OCI-M1 (cell line): ENCODE results near the gene CAB39.
"Not testable (repeated sequence)": the region's sequence is repeated elsewhere in the genome, so short reads cannot be mapped to it uniquely, and the experiment has no call there.

ENCODE experiments used
- DNase-seq: peaks from one replicate; lab custom pipeline; 2025; lab: John Stamatoyannopoulos, UW

Gene CAB39

DNA sequence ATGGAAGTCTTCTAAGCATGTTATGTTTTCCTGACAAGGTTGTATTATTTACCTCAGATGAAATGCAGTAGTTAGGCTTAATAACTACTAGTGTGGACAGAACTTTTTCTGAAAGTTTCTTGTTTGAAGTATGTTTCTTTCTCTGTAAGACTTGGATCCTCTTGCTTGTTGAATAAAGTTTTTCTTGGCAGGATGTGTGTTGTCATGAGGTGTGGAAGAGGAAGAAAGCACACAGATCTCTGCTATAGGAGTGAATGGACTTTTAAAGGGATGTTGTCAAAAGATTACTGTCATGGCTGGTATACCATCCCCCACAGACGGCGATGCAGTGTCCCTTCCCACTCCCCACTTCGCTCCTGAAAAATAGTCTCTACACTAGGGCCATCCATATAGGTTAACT, 2.6 kb downstream of the CAB39 start:
- DNase-seq: peak; percentile 50

DNA sequence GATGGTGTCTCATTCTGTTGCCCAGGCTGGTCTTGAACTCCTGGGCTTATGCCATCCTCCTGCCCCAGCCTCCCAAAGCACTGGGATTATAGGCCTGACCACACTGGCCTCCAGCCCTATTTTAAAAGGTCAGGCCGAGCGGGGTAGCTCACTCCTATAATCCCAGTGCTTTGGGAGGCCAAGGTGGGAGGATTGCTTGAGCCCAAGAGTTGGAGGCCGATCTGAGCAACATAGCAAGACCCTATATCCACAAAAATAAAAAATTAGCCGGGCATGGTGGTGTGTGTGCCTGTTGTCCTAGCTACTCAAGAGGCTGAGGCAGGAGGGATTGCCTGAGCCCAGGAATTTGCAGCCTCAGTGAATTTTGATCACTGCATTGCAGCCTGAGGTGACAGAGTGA, 3.9 kb downstream of the CAB39 start:
- DNase-seq: no peak

GRCh38 chr2:230717600-230717999, 5.0 kb downstream of the CAB39 start:
- DNase-seq: no peak

DNA sequence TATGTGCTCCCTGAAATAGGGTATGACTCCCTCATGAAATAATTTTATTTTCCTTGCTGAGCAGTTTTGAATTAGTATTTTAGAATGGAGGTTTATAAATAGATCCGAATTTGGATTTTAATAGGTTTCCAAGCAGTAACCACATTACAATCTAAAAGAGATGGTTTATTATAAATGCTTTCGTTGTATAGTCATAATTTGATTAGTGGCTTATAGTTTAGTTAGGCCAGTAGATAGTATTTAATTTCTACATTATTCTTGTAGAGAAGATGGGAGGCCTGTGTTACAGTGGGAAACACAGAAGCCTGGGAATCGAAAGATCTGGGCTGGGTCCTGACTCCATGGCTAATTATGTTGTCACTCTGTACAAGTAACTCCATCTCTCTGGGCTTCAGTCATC, 6.7 kb downstream of the CAB39 start:
- no peak for DNase-seq

- no peak for DNase-seq
Observed at GRCh38 chr2:230721712-230722111, 9.1 kb downstream of the CAB39 start.

DNA sequence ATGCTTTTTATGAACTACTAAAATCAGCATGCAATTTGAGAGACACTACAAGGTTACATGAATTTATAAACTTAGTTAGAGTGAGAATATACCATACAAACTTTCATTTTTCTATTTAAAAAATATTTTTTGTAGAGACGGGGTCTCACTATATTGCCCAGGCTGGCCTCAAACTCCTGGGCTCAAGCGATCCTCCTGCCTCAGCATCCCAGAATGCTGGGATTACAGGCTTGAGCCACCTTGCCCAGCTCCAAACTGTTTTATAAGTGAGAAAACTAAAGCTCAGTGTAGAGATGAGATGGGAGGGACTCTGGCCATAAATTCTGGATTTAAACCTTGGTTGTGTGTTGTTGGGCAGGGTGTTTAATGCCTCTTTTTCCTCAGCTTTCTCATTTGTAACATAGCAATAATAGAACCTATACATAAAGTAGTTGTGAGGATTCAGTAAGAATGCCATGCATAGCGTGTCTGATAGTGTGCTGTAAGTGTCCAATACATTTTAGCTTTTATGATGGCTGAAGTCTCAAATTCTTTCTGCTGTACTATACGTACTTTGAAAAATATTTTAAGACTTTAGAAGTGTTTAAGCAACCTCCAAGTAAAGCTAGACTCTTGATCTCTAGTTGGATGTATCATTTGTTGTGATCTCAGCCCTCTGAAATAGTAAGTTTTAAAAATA, 9.7 kb downstream of the CAB39 start:
- no peak for DNase-seq

DNA sequence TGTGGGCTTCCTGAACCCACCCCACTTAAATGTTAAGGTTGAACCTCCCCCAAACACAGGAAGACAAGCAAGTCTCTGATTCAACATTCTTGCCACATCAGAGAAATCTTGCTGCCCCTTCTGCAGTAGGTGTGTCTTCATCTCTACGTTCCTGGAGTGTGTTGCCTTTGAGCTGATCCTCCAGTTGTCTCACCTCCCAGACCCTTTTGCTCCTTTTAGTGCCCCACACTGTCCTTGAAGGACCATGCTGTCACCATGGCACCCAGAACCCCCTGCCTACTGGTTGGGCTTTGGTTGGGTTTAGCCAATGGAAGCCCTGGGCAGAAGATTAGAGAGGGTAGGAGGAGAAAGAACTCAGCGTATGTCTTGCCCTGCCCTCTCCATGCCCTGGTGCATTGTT, 10.7 kb downstream of the CAB39 start:
- no peak for DNase-seq

DNA sequence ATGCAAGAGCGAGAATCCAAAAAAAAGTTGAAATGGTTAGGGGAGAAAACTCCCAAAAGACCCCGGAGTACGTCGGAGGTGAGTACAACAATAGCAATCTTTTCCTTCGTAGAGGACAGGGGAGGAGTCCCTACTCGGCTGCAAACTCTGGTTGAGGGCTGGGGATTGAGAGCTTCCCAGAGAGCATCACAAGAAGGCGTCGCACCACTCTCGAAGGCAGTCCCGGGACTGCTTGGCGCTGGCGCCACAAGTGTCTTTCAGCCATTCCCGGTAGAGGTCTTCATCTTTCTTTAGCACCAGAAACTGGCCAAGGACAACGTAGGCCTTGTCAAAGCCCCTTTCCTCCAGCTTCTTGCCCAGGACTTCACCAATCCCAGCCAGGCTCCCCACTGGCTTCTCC, 12.3 kb downstream of the CAB39 start:
- DNase-seq: not testable (repeated sequence)

DNA sequence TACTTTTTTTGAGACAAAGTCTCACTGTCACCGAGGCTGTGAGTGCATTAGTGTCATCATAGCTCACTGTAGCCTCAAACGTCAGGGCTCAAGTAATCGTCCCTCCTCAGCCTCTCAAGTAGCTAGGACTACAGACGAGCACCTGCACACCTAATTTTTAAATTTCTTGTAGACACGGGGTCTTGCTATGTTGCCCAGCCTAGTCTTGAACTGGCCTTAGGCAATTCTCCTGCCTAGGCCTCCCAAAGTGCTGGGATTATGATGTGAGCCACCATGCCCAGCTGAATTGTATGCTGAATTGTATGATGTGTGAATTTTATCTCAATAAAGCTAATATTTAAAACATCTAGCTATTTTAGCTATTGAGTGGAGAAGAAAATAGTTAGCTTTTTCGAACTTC, 18.9 kb downstream of the CAB39 start:
- DNase-seq: no peak

GRCh38 chr2:230732914-230733401, 20.3 kb downstream of the CAB39 start:
- DNase-seq: no peak

GRCh38 chr2:230734247-230735175, 21.9 kb downstream of the CAB39 start:
- DNase-seq: no peak

- no peak for DNase-seq
Observed at GRCh38 chr2:230735884-230736283, 23.2 kb downstream of the CAB39 start.

- DNase-seq: peak; percentile 36
Observed at GRCh38 chr2:230737300-230737699, 24.7 kb downstream of the CAB39 start.

GRCh38 chr2:230737791-230738226, 25.2 kb downstream of the CAB39 start:
- DNase-seq: no peak

DNA sequence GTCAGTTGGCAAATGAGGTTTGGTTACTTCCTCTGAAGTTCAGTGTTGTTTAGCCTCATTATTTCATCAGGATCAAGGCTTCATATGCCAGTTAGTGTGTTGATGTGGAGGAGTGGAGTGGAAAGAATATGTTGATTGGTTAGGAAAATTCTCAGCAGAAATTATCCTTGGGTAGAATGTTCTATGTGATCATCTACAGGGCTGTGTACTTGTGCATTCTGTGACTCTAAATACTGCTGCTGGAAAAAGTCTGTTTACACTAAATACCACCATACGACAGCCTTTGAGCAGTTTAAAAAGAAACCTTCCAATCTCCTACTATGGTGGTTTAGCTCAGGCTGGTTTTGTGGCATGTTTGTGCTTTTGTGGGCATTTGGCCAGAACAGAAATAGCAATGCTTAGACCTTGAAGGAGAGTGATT, 25.8 kb downstream of the CAB39 start:
- peak; percentile 36 for DNase-seq

GRCh38 chr2:230738924-230739323, 26.3 kb downstream of the CAB39 start:
- no peak for DNase-seq

DNA sequence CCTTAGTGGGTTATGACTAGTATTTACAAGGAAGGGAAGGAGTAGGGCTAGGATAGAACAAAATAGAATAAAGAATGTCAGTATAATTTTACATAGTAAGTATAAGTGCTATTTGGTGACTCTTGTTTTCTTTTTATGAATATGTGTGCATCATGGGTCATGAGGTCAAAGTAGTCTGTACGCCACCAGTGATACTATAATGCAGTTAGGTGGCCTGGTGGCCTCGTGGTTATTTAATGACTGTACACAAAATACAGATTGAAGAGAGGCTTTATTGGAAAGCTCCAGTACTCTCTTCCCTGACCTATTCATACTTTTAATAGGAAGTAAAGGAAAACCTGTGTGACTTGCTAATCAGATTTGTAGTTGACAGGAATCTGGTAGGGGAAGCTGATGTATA, 27.3 kb downstream of the CAB39 start:
- no peak for DNase-seq

DNA sequence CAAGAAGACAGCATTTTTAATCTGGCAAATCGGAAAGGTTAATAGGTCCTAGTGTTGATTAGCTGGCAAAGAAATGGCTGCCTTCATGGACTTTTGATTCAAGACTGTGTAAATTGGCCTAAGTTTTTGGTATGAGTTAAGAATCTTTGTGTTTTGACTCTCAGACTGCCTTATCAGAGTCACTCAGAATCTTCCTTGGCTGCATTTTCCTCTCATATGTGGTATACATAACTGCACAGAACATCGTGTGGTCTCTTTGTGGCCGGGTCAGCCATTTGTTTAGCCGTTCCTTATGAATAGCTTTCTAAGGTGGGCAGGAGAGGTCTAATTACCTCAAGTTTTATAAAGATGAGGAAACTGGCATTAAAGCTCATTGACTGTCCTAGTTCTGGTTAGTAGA, 30.1 kb downstream of the CAB39 start:
- DNase-seq: peak; percentile 79

GRCh38 chr2:230746213-230746612, 33.6 kb downstream of the CAB39 start:
- DNase-seq: no peak

GRCh38 chr2:230748087-230748486, 35.4 kb downstream of the CAB39 start:
- DNase-seq: peak; percentile 68

GRCh38 chr2:230749111-230749510, 36.5 kb downstream of the CAB39 start:
- DNase-seq: no peak

GRCh38 chr2:230751062-230751461, 38.4 kb downstream of the CAB39 start:
- no peak for DNase-seq

DNA sequence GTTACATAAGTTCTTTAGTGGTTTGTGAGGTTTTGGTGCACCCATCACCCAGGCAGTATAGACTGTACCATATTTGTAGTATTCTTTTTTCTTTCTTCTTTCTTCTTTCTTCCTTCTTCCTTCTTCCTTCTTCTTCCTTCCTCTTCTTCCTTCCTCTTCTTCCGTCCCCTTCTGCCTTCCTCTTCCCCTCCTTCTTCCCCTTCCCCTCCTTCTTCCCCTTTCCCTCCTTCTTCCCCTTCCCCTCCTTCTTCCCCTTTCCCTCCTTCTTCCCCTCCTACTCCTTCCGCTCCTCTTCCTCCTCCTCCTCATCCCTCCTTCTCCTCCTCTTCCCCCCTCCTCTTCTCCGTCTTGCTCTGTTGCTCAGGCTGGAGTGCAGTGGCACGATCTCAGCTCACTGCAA, 41.6 kb downstream of the CAB39 start:
- no peak for DNase-seq
